Ishikawa (cell line): ENCODE data around the gene ZNF488.

Experiments
- CEBPB ChIP-seq: IDR thresholded peaks from 2 replicates; pipeline ENCODE4 v1.6.1; 2012
- CREB1 ChIP-seq: IDR thresholded peaks from 2 replicates; pipeline ENCODE4 v1.6.1; 2012; ENCODE audit warnings: low read depth
- EGR1 ChIP-seq: IDR thresholded peaks from 2 replicates; pipeline ENCODE4 v1.6.1; 2012
- EP300 ChIP-seq: IDR thresholded peaks from 2 replicates; pipeline ENCODE4 v1.6.1; 2012; ENCODE audit warnings: borderline replicate concordance
- FOXM1 ChIP-seq: IDR thresholded peaks from 2 replicates; pipeline ENCODE4 v1.6.1; 2012; ENCODE audit warnings: low read depth, borderline replicate concordance
- NFIC ChIP-seq: IDR thresholded peaks from 2 replicates; pipeline ENCODE4 v1.6.1; 2012
- RAD21 ChIP-seq: IDR thresholded peaks from 2 replicates; pipeline ENCODE4 v1.6.1; 2012; ENCODE audit warnings: low read depth
- TAF1 ChIP-seq: IDR thresholded peaks from 2 replicates; pipeline ENCODE4 v1.6.1; 2012; ENCODE audit warnings: low read depth, mild to moderate bottlenecking
- TCF12 ChIP-seq: IDR thresholded peaks from 2 replicates; pipeline ENCODE4 v1.6.1; 2012; ENCODE audit warnings: low read depth
- TEAD4 ChIP-seq: IDR thresholded peaks from 2 replicates; pipeline ENCODE4 v1.6.1; 2012
- YY1 ChIP-seq: IDR thresholded peaks from 2 replicates; pipeline ENCODE4 v1.6.1; 2012; ENCODE audit warnings: low read depth
- ZBTB7A ChIP-seq: IDR thresholded peaks from 2 replicates; pipeline ENCODE4 v1.6.1; 2012; ENCODE audit warnings: low read depth
- TF ChIP-seq, protein P1 (sequence below): IDR thresholded peaks from 2 replicates; pipeline ENCODE4 v1.6.1; 2012
- TF ChIP-seq, protein P2 (sequence below): IDR thresholded peaks from 2 replicates; pipeline ENCODE4 v1.6.1; 2012
- TF ChIP-seq, protein P3 (sequence below): IDR thresholded peaks from 2 replicates; pipeline ENCODE4 v1.6.1; 2012; ENCODE audit warnings: low read depth, mild to moderate bottlenecking

The ZNF488 gene

DNA sequence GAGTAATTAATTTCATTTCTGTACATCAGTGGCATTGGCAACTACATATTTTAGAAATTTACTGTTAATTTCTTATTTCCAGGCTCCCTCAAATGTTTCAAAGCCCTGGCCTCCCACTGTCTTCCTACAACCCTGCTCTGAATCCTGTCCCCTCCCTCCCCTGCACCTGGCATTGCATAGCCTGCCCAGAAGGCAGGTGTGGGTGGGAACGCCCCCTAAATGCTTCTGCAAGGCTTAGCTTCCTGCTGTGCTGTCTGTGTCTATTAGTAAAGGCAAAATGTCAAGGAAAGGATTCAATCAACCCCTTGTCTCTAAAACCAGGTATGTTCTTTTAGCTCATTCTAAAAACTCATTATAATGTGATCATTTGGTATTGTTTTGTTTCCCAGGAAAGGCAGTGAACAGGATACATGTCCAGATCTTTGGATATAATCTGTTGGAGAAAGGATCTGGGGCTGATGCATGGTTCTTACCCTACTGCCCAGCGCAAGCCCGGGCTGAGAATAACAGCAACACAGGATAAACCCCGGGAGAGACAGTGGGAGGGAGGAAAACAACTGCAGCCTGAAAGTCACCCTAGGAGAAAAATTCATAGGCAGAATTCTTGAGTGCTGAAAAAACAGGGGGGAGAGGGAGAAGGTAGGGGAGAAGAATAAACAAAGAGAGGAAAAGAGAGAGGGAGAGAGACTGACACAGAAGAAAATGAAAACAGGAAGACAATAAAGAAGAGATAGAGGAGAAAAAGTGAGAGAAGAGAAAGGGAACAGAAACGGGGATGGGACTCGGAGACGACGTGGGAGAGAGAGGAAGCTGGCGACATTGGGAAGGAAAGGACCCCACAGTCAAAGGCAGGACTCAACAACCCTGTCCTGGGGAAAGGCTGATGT, 589 bp downstream of the ZNF488 start:
- TF ChIP-seq TCF12 (peak; percentile 80), ZBTB7A (0 out of 2 replicates have a peak, but pooled peaks have one; percentile 35), CEBPB (peak; percentile 31; the same call in 1 of the 2 replicates), CREB1 (no peak), TAF1 (no peak), EGR1 (peak; percentile 66), FOXM1 (no peak), NFIC (peak; percentile 30; the same call in 1 of the 2 replicates)
- TF ChIP-seq, protein P1, sequence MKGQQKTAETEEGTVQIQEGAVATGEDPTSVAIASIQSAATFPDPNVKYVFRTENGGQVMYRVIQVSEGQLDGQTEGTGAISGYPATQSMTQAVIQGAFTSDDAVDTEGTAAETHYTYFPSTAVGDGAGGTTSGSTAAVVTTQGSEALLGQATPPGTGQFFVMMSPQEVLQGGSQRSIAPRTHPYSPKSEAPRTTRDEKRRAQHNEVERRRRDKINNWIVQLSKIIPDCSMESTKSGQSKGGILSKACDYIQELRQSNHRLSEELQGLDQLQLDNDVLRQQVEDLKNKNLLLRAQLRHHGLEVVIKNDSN = 0 out of 2 replicates have a peak, but pooled peaks have one; percentile 8
- TF ChIP-seq, protein P2, sequence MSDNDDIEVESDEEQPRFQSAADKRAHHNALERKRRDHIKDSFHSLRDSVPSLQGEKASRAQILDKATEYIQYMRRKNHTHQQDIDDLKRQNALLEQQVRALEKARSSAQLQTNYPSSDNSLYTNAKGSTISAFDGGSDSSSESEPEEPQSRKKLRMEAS = no peak; the same call in 1 of the 2 replicates

DNA sequence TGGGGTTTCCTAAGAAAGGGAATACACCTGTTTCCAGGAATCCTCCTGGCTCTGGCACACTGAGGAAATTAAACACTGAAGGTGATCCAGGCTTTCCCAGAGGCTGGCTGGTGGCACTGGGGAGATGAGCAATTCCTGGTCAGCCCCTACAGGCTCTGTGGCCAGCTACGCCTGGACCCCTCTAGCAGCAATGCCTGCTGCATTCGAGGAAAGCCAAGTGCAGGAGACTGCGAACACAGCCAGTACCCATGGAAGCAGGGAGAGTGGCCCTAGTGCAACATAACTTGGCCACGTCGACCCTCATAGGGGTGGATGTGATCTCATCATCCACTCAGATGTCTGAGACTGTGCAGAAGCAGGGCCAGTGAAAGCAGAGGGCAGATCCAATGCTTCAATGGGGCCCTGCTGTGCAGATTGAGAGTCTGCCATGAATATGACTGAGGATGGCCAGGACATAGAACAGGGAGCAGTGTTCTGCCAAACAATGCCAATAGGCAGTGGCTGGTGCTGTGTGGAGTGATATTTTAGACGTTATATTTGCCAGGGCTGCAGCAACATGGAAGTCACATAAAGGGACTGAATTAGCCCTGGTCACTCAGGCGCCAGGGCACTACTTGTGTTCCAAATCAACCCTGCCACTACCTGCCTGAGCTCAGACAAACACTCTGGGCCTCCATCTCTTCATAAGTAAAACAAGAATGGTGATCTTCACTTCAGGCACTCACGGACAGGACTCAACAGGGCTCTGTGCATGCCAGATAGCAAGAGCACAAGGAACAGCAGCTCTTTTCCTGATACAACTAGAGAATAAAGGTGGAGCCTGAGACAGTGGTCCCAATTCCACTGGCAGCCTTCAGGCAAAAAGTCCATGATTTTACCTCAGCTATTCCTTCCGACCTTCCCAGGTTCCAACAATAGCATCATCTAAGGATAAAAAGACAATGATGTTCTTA, 2.4 kb downstream of the ZNF488 start:
- no peak for TF ChIP-seq EP300
- TF ChIP-seq, protein P3, sequence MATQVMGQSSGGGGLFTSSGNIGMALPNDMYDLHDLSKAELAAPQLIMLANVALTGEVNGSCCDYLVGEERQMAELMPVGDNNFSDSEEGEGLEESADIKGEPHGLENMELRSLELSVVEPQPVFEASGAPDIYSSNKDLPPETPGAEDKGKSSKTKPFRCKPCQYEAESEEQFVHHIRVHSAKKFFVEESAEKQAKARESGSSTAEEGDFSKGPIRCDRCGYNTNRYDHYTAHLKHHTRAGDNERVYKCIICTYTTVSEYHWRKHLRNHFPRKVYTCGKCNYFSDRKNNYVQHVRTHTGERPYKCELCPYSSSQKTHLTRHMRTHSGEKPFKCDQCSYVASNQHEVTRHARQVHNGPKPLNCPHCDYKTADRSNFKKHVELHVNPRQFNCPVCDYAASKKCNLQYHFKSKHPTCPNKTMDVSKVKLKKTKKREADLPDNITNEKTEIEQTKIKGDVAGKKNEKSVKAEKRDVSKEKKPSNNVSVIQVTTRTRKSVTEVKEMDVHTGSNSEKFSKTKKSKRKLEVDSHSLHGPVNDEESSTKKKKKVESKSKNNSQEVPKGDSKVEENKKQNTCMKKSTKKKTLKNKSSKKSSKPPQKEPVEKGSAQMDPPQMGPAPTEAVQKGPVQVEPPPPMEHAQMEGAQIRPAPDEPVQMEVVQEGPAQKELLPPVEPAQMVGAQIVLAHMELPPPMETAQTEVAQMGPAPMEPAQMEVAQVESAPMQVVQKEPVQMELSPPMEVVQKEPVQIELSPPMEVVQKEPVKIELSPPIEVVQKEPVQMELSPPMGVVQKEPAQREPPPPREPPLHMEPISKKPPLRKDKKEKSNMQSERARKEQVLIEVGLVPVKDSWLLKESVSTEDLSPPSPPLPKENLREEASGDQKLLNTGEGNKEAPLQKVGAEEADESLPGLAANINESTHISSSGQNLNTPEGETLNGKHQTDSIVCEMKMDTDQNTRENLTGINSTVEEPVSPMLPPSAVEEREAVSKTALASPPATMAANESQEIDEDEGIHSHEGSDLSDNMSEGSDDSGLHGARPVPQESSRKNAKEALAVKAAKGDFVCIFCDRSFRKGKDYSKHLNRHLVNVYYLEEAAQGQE = no peak
- TF ChIP-seq, protein P1 = no peak
- TF ChIP-seq TAF1 = no peak

DNA sequence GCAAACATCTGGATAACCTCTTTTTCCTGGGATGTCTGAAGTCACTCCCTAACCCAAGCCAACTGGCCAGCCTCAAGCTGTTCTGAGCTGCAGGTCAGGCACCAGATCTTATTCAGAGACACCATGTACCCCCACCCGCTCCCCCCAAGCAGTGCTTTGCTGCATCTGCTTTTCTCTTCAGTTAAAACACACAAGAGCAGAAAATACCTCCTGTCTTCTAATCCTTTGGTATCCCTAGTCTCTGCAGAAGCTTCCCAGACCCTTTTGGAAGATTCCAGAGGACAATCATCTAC, 3.0 kb downstream of the ZNF488 start:
- no peak for TF ChIP-seq TAF1
- no peak for TF ChIP-seq ZBTB7A
- TF ChIP-seq RAD21 = no peak
- TF ChIP-seq CEBPB = no peak
- no peak for TF ChIP-seq TEAD4
- TF ChIP-seq EGR1 = no peak
- no peak for TF ChIP-seq NFIC

DNA sequence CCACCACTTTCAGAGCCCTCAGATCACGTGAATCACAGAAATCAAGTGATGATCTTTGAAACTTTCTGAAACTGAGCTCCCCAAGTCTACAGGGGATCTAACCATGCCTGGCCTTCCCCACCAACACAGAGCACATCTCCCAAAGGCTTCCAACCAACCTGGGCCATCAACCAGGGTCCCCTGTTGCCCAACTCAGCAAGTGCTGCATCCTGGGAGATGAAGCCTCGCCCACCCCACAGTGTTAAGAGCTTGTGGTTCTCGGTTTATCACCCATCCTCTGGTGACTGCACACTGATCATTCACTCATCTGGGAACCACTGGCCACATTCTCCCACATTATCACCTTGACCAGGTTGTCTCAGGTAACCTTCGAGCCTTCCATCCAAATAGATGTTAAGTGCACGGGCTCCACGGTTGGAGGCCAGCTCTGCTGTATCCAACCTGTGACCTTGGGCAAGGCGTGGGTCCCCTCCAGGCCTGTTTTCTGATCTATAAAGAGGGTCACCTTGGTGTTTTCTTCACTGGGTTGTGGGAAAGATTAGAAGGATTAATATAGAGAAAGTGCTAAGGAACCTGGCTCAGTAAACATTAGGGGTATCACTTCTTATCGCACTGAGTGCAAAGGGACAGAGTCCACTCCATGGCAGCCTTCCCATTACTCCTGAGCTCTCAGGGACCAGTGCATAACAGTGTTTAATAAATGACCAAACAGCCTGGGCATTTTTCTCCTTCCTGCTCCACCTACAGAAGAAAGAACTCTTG, 3.6 kb downstream of the ZNF488 start:
- TF ChIP-seq EP300 (no peak), TAF1 (no peak), FOXM1 (no peak), EGR1 (no peak), YY1 (no peak), TEAD4 (no peak), CREB1 (no peak), RAD21 (no peak), NFIC (no peak), TCF12 (no peak), CEBPB (no peak), ZBTB7A (no peak)
- TF ChIP-seq, protein P1 = no peak
- TF ChIP-seq, protein P3 = no peak
- TF ChIP-seq, protein P2 = no peak
